B cell (primary cell): ENCODE results near the gene PCAT7. TPM values are rescaled to one million over a fixed set of nuclear protein-coding genes. Genes with fewer than 3 reads are reported as not detected.

Source experiments
- ATAC-seq: fragments of 200-7000 bp; cut with Tn5 transposase; one replicate; pipeline ENCODE4 v1.10.0; 2021; ENCODE audit warnings: low read depth, mild to moderate bottlenecking, moderate number of reproducible peaks, moderate library complexity
- CTCF ChIA-PET: fragments of 350-600 bp; sonication (Branson Sonifier 250); formaldehyde crosslinking; loops from one replicate; lab custom pipeline; 2021; ENCODE audit warnings: antibody characterized with exemption, inconsistent platforms; lab: Charles Lee
- POLR2A ChIA-PET: fragments of 350-600 bp; sonication (Branson Sonifier 250); formaldehyde crosslinking; loops from one replicate; lab custom pipeline; 2021; ENCODE audit warnings: antibody characterized with exemption; lab: Charles Lee
- DNase-seq: peaks from one replicate; pipeline ENCODE4 v3.0.0; 2013
- H2AFZ ChIP-seq: 2 replicates; pipeline ENCODE4 v1.6.1; 2012; ENCODE audit warnings: mild to moderate bottlenecking, low read depth, low read length; ENCODE audit not compliant: insufficient read depth, poor library complexity, severe bottlenecking
- H3K27ac ChIP-seq, 2 donors: 1 replicate in 1 of 2; 2 replicates in 1 of 2; pipeline ENCODE4 v1.5.1; 2012 to 2013; ENCODE audit warnings: low read length in 2 of 2, mild to moderate bottlenecking in 2 of 2, moderate library complexity in 1 of 2
- H3K27me3 ChIP-seq, 4 experiments: fragments of 200-600 bp in 1 of 4; sonication (generic) in 1 of 4; replicated peaks in 1 of 4; 1 replicate in 2 of 4; 2 replicates in 2 of 4; pipeline versions ENCODE4 v1.6.1 to v1.7.0; 2013 to 2016; ENCODE audit warnings: low read length in 3 of 4, mild to moderate bottlenecking in 2 of 4, mixed read lengths in 1 of 4, moderate library complexity in 1 of 4; ENCODE audit not compliant: insufficient read depth in 4 of 4, control insufficient read depth in 3 of 4; ENCODE audit errors: control extremely low read depth in 1 of 4
- H3K36me3 ChIP-seq, 2 experiments: replicated peaks in 1 of 2; 1 replicate in 1 of 2; 2 replicates in 1 of 2; pipeline versions ENCODE4 v1.6.1 to v1.7.1; 2013; ENCODE audit warnings: low read length in 1 of 2; ENCODE audit not compliant: insufficient read depth in 2 of 2, control insufficient read depth in 1 of 2; ENCODE audit errors: control extremely low read depth in 1 of 2, extremely low read depth in 1 of 2
- H3K4me1 ChIP-seq, 2 donors: fragments of 200-600 bp in 1 of 2; sonication (generic) in 1 of 2; 1 replicate in 1 of 2; 2 replicates in 1 of 2; pipeline versions ENCODE4 v1.5.1 to v1.6.1; 2013 to 2017; ENCODE audit warnings: low read length in 2 of 2; ENCODE audit not compliant: control insufficient read depth in 2 of 2, insufficient read depth in 2 of 2
- H3K4me2 ChIP-seq: replicated peaks from 2 replicates; pipeline ENCODE3; 2012; ENCODE audit warnings: mild to moderate bottlenecking, low read depth, low read length; ENCODE audit not compliant: poor library complexity, severe bottlenecking
- H3K4me3 ChIP-seq, 5 experiments: fragments of 200-600 bp in 1 of 5; sonication (generic) in 1 of 5; 1 replicate in 3 of 5; 2 replicates in 2 of 5; pipeline versions ENCODE4 v1.5.1 to v1.7.0; 2011 to 2016; ENCODE audit warnings: low read length in 4 of 5, mild to moderate bottlenecking in 4 of 5, low read depth in 2 of 5, control low read depth in 1 of 5, moderate library complexity in 1 of 5; ENCODE audit not compliant: insufficient read depth in 1 of 5; ENCODE audit errors: control extremely low read depth in 1 of 5, extremely low read depth in 1 of 5
- H3K79me2 ChIP-seq: fragments of 200-600 bp; sonication (generic); one replicate; pipeline ENCODE4 v1.6.0; 2016; ENCODE audit warnings: low read length; ENCODE audit not compliant: control insufficient read depth, insufficient read depth
- H3K9ac ChIP-seq: fragments of 200-600 bp; sonication (generic); 2 replicates; pipeline ENCODE4 v1.6.1; 2017; ENCODE audit warnings: mild to moderate bottlenecking, low read length, moderate library complexity
- H3K9me3 ChIP-seq, 3 donors: one replicate each; pipeline versions ENCODE4 v1.6.1 to v1.7.1; 2013; ENCODE audit warnings: low read length in 2 of 3; ENCODE audit not compliant: control insufficient read depth in 2 of 3, insufficient read depth in 1 of 3; ENCODE audit errors: control extremely low read depth in 1 of 3
- H4K20me1 ChIP-seq: 2 replicates; pipeline ENCODE4 v1.6.0; 2012; ENCODE audit warnings: mild to moderate bottlenecking, low read length; ENCODE audit not compliant: insufficient read depth, control insufficient read depth, poor library complexity, severe bottlenecking
- H3K27ac Mint-ChIP-seq: one replicate; pipeline ENCODE4 v1.8.0; 2021; ENCODE audit warnings: mixed read lengths
- H3K27me3 Mint-ChIP-seq: one replicate; pipeline ENCODE4 v1.8.0; 2021; ENCODE audit warnings: mixed read lengths
- H3K4me1 Mint-ChIP-seq: one replicate; pipeline ENCODE4 v1.8.0; 2021; ENCODE audit warnings: mixed read lengths
- H3K4me3 Mint-ChIP-seq: one replicate; pipeline ENCODE4 v1.8.0; 2021; ENCODE audit warnings: mixed read lengths
- H3K9me3 Mint-ChIP-seq: one replicate; pipeline ENCODE4 v1.8.0; 2022; ENCODE audit warnings: mixed read lengths; ENCODE audit not compliant: insufficient read depth
- EZH2 ChIP-seq: IDR thresholded peaks from 2 replicates; pipeline ENCODE4 v1.6.1; 2012; ENCODE audit warnings: borderline replicate concordance, low read depth, mild to moderate bottlenecking, moderate library complexity, low read length; ENCODE audit not compliant: insufficient read depth, poor library complexity, severe bottlenecking
- WGBS: methylation state at CpG from one replicate; pipeline ENCODE4 v1.1.5; 2013; ENCODE audit warnings: missing lambda C conversion rate; ENCODE audit not compliant: insufficient coverage; 5-methylcytosine and 5-hydroxymethylcytosine counted together
- intact Hi-C: fragments of 100-400 bp; cut with micrococcal nuclease; formaldehyde crosslinking; loops from one replicate; pipeline ENCODE4 v1.10.0; 2022
- polyA plus RNA-seq: library from polyadenylated mRNA; depleted of rRNA; stranded (reverse); fragments of >200 nt; gene quantifications from 2 replicates; pipeline ENCODE4 v1.2.3, GENCODE V29; 2012
- total RNA-seq, 2 donors: library from RNA; stranded (reverse); fragments of 120-200 nt in 1 of 2; gene quantifications; 1 replicate in 1 of 2; 2 replicates in 1 of 2; pipeline versions ENCODE4 v1.2.3 to v1.2.4, GENCODE V29; 2013 to 2022
- TF ChIP-seq, protein P1 (sequence below): fragments of 200-600 bp; IDR thresholded peaks from one replicate; pipeline ENCODE4 v1.8.0; 2022; ENCODE audit warnings: antibody characterized with exemption, mild to moderate bottlenecking

The PCAT7 gene
- total and polyA plus RNA-seq, 2 donors (not counting 1 experiment from before 2014, with no cell fraction given) = not detected

- H3K79me2 ChIP-seq = no peaks in the 10 kb centered on the region
- H3K27ac Mint-ChIP-seq = no peak overlapping the region
- intact Hi-C loops = no loop called here
- 95% methylated on average over 18 of the region's 24 CpGs for WGBS
- no peaks in the 10 kb centered on the region for H3K9me3 ChIP-seq
- H3K27ac ChIP-seq = no peak overlapping the region
- POLR2A ChIA-PET = no interaction called here
- H2AFZ ChIP-seq = no peak overlapping the region
- DNase-seq = no peak
- TF ChIP-seq EZH2 = no peak
- TF ChIP-seq, protein P1, sequence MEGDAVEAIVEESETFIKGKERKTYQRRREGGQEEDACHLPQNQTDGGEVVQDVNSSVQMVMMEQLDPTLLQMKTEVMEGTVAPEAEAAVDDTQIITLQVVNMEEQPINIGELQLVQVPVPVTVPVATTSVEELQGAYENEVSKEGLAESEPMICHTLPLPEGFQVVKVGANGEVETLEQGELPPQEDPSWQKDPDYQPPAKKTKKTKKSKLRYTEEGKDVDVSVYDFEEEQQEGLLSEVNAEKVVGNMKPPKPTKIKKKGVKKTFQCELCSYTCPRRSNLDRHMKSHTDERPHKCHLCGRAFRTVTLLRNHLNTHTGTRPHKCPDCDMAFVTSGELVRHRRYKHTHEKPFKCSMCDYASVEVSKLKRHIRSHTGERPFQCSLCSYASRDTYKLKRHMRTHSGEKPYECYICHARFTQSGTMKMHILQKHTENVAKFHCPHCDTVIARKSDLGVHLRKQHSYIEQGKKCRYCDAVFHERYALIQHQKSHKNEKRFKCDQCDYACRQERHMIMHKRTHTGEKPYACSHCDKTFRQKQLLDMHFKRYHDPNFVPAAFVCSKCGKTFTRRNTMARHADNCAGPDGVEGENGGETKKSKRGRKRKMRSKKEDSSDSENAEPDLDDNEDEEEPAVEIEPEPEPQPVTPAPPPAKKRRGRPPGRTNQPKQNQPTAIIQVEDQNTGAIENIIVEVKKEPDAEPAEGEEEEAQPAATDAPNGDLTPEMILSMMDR = no peak
- no peak overlapping the region for H3K4me3 Mint-ChIP-seq
- H3K4me1 ChIP-seq = peaks cover 0 to 4% of the 10 kb centered on the region in 2 donors
- CTCF ChIA-PET = no interaction called here
- H3K9ac ChIP-seq = no peak overlapping the region
- H3K4me1 Mint-ChIP-seq = peaks cover 5% of the 10 kb centered on the region
- ATAC-seq = no peak
- H3K36me3 ChIP-seq = no peaks in the 10 kb centered on the region
- H3K27me3 Mint-ChIP-seq = peaks cover 47% of the 10 kb centered on the region
- H3K4me3 ChIP-seq = no peak overlapping the region
- no peaks in the 10 kb centered on the region for H3K9me3 Mint-ChIP-seq
- H3K4me2 ChIP-seq = no peak overlapping the region
- H3K27me3 ChIP-seq = peaks cover 0 to 10% (median 2%) of the 10 kb centered on the region in 4 experiments
- no peaks in the 10 kb centered on the region for H4K20me1 ChIP-seq
Measured at GRCh38 chr9:94606646-94607422, 52.0 kb downstream of the PCAT7 start.

- intact Hi-C loops = no loop called here
- TF ChIP-seq EZH2 = no peak
- TF ChIP-seq, protein P1 = no peak
- Histone ChIP-seq H3K27me3 (peaks cover 0 to 10% (median 2%) of the 10 kb centered on the region in 4 experiments), H3K79me2 (no peaks in the 10 kb centered on the region), H3K4me2 (no peak overlapping the region), H3K4me3 (no peak overlapping the region), H2AFZ (no peak overlapping the region), H3K36me3 (no peaks in the 10 kb centered on the region), H3K9me3 (no peaks in the 10 kb centered on the region), H3K4me1 (peaks cover 0 to 4% of the 10 kb centered on the region in 2 donors), H3K9ac (no peak overlapping the region), H3K27ac (no peak overlapping the region), H4K20me1 (no peaks in the 10 kb centered on the region)
- no peaks in the 10 kb centered on the region for H3K9me3 Mint-ChIP-seq
- H3K27ac Mint-ChIP-seq = no peak overlapping the region
- 98% methylated on average over 8 of the region's 8 CpGs for WGBS
- ChIA-PET POLR2A (no interaction called here), CTCF (no interaction called here)
- H3K27me3 Mint-ChIP-seq = peaks cover 52% of the 10 kb centered on the region
- peaks cover 5% of the 10 kb centered on the region for H3K4me1 Mint-ChIP-seq
- no peak for DNase-seq
- ATAC-seq = no peak
- no peak overlapping the region for H3K4me3 Mint-ChIP-seq
Measured at GRCh38 chr9:94607423-94607691, 52.5 kb downstream of the PCAT7 start.
